Keratinocyte (primary cell): ENCODE data around the gene RGL4. TPM values are rescaled to one million over a fixed set of nuclear protein-coding genes. Genes with fewer than 3 reads are reported as not detected.

Source experiments
- DNase-seq: peaks from one replicate; pipeline ENCODE4 v3.0.0-alpha.2; 2011; ENCODE audit warnings: low read depth, missing footprints, low spot score
- FAIRE-seq: peaks from 2 replicates; lab custom pipeline; 2011; peaks lifted over from hg19 to GRCh38; lab: Jason Lieb, UNC
- H2AFZ ChIP-seq: 2 replicates; pipeline ENCODE4 v1.6.0; 2012; ENCODE audit warnings: low read length, control low read depth, inconsistent platforms; ENCODE audit not compliant: control insufficient read depth
- H3K27ac ChIP-seq: 2 replicates; pipeline ENCODE4 v1.5.1; 2011; ENCODE audit warnings: low read length; ENCODE audit not compliant: control insufficient read depth, insufficient read depth
- H3K27me3 ChIP-seq: 3 replicates; pipeline ENCODE4 v1.6.0; 2011; ENCODE audit warnings: low read length; ENCODE audit not compliant: control insufficient read depth, insufficient read depth; ENCODE audit errors: extremely low read depth
- H3K36me3 ChIP-seq, 2 experiments: 2 replicates in 1 of 2; 3 replicates in 1 of 2; pipeline ENCODE4 v1.5.1; 2011; ENCODE audit warnings: low read length in 2 of 2, mild to moderate bottlenecking in 1 of 2; ENCODE audit not compliant: control insufficient read depth in 2 of 2, insufficient read depth in 2 of 2; ENCODE audit errors: extremely low read depth in 1 of 2
- H3K4me1 ChIP-seq: 3 replicates; pipeline ENCODE4 v1.5.1; 2011; ENCODE audit warnings: low read length; ENCODE audit not compliant: control insufficient read depth, insufficient read depth; ENCODE audit errors: extremely low read depth
- H3K4me2 ChIP-seq: 3 replicates; pipeline ENCODE4 v1.6.0; 2011; ENCODE audit warnings: low read depth, low read length; ENCODE audit not compliant: control insufficient read depth, insufficient read depth; ENCODE audit errors: extremely low read depth
- H3K4me3 ChIP-seq, 3 experiments: fragments of 200-600 bp in 1 of 3; sonication (generic) in 1 of 3; 2 replicates in 2 of 3; 3 replicates in 1 of 3; pipeline ENCODE4 v1.5.1; 2011 to 2016; ENCODE audit warnings: low read length in 3 of 3, mild to moderate bottlenecking in 3 of 3, control low read depth in 2 of 3, inconsistent platforms in 1 of 3, low read depth in 1 of 3, mixed read lengths in 1 of 3, mixed run types in 1 of 3, moderate library complexity in 1 of 3; ENCODE audit not compliant: control insufficient read depth in 2 of 3, insufficient read depth in 2 of 3; ENCODE audit errors: extremely low read depth in 1 of 3
- H3K79me2 ChIP-seq: 2 replicates; pipeline ENCODE4 v1.6.0; 2012; ENCODE audit warnings: low read length; ENCODE audit not compliant: control insufficient read depth, insufficient read depth
- H3K9ac ChIP-seq: 3 replicates; pipeline ENCODE4 v1.6.0; 2011; ENCODE audit warnings: low read length; ENCODE audit not compliant: control insufficient read depth, insufficient read depth; ENCODE audit errors: extremely low read depth
- H3K9me1 ChIP-seq: 3 replicates; pipeline ENCODE4 v1.6.0; 2011; ENCODE audit warnings: low read length; ENCODE audit not compliant: control insufficient read depth, insufficient read depth; ENCODE audit errors: extremely low read depth
- H3K9me3 ChIP-seq: 2 replicates; pipeline ENCODE4 v1.5.1; 2012; ENCODE audit warnings: low read depth, low read length; ENCODE audit not compliant: control insufficient read depth
- H4K20me1 ChIP-seq: 3 replicates; pipeline ENCODE4 v1.6.0; 2011; ENCODE audit warnings: low read length; ENCODE audit not compliant: control insufficient read depth, insufficient read depth; ENCODE audit errors: extremely low read depth
- EZH2 ChIP-seq: IDR thresholded peaks from one replicate; pipeline ENCODE4 v1.6.1; 2012; ENCODE audit warnings: inconsistent platforms, mild to moderate bottlenecking, low read length, moderate library complexity
- dilution Hi-C: fragments of 300-500 bp; cut with MboI; formaldehyde crosslinking; loops from one replicate; pipeline ENCODE4 v1.7.0; 2020; ENCODE audit warnings: low sequenced_read_pairs; ENCODE audit not compliant: extremely low pct_ligation_motif_present
- polyA plus RNA-seq, 5 experiments: library from polyadenylated mRNA; depleted of rRNA in 3 of 5; stranded (reverse) in 3 of 5; stranded (forward) in 1 of 5; unstranded in 1 of 5; fragments of >200 nt; gene quantifications; 1 replicate in 1 of 5; 2 replicates in 3 of 5; 3 replicates in 1 of 5; pipeline versions ENCODE4 v1.2.1 to v1.2.3, GENCODE V29; 2011 to 2012; ENCODE audit warnings: missing spikeins in 2 of 5, low read depth in 1 of 5, low replicate concordance in 1 of 5
- TF ChIP-seq, protein P1 (sequence below), 3 experiments: IDR thresholded peaks in 1 of 3; conservative IDR thresholded peaks in 1 of 3; optimal IDR thresholded peaks in 1 of 3; 2 replicates in 2 of 3; 3 replicates in 1 of 3; pipeline versions ENCODE3 to v1.5.1; 2011; ENCODE audit warnings: low read length in 3 of 3, mild to moderate bottlenecking in 3 of 3, moderate library complexity in 2 of 3, control low read depth in 1 of 3, inconsistent platforms in 1 of 3; ENCODE audit not compliant: insufficient read depth in 2 of 3; ENCODE audit errors: extremely low read depth in 1 of 3

The RGL4 gene
- polyA plus RNA-seq, 1 donor (not counting 4 experiments of a cell fraction or from before 2014, with no cell fraction given): not detected

- TF ChIP-seq, protein P1, sequence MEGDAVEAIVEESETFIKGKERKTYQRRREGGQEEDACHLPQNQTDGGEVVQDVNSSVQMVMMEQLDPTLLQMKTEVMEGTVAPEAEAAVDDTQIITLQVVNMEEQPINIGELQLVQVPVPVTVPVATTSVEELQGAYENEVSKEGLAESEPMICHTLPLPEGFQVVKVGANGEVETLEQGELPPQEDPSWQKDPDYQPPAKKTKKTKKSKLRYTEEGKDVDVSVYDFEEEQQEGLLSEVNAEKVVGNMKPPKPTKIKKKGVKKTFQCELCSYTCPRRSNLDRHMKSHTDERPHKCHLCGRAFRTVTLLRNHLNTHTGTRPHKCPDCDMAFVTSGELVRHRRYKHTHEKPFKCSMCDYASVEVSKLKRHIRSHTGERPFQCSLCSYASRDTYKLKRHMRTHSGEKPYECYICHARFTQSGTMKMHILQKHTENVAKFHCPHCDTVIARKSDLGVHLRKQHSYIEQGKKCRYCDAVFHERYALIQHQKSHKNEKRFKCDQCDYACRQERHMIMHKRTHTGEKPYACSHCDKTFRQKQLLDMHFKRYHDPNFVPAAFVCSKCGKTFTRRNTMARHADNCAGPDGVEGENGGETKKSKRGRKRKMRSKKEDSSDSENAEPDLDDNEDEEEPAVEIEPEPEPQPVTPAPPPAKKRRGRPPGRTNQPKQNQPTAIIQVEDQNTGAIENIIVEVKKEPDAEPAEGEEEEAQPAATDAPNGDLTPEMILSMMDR (optimal IDR thresholded peaks at IDR 0.05 in 1 of 3, IDR thresholded peaks at IDR 0.05 in 1 of 3, conservative IDR thresholded peaks at IDR 0.05 in 1 of 3; ENCODE audit: extremely low read depth in 1 of 3, insufficient read depth in 2 of 3, low read length in 3 of 3): no peak
- TF ChIP-seq EZH2: no peak
- no peaks in the 10 kb centered on the region for H3K27me3 ChIP-seq
- H3K9ac ChIP-seq: no peak overlapping the region
- peaks cover 0 to 7% of the 10 kb centered on the region in 2 experiments for H3K36me3 ChIP-seq
- H3K9me1 ChIP-seq: no peaks in the 10 kb centered on the region
- DNase-seq (no peak), FAIRE-seq (no peak)
- no peak overlapping the region for H3K4me2 ChIP-seq
- H4K20me1 ChIP-seq: no peaks in the 10 kb centered on the region
- H2AFZ ChIP-seq: no peak overlapping the region
- no peaks in the 10 kb centered on the region for H3K79me2 ChIP-seq
- no peak overlapping the region for H3K27ac ChIP-seq
- H3K4me1 ChIP-seq: no peaks in the 10 kb centered on the region
- no peak overlapping the region for H3K4me3 ChIP-seq
- H3K9me3 ChIP-seq: no peaks in the 10 kb centered on the region
- dilution Hi-C loops: no loop called here
Observed at GRCh38 chr22:23688121-23688520, 2.7 kb upstream of the RGL4 start.

DNA sequence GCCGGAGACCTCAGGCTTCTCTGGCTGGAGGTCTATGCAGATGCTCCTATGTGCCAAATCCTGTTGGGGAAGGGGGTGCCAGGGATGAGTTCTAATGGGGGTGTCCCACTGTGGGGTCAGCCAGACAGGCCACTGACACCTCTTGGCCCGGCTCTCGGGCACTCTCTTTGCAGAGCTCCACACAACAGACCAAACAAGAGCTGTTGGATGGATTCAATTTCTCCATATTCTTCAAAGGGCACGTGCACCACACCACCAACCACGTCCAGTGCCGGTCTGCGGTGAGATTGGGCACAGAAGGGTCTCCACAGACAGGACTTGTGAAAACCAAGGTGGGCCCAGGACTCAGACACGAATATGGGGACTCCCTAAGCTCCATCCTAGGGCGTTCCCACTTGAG lies 2.2 kb upstream of the RGL4 start:
- TF ChIP-seq, protein P1 (optimal IDR thresholded peaks at IDR 0.05 in 1 of 3, IDR thresholded peaks at IDR 0.05 in 1 of 3, conservative IDR thresholded peaks at IDR 0.05 in 1 of 3; ENCODE audit: extremely low read depth in 1 of 3, insufficient read depth in 2 of 3, low read length in 3 of 3): no peak
- TF ChIP-seq EZH2: no peak
- Histone ChIP-seq H3K9me1 (no peaks in the 10 kb centered on the region), H3K27ac (no peak overlapping the region), H3K9me3 (no peaks in the 10 kb centered on the region), H2AFZ (no peak overlapping the region), H3K4me1 (no peaks in the 10 kb centered on the region), H3K9ac (no peak overlapping the region), H3K79me2 (no peaks in the 10 kb centered on the region), H4K20me1 (no peaks in the 10 kb centered on the region), H3K27me3 (no peaks in the 10 kb centered on the region), H3K4me3 (no peak overlapping the region), H3K4me2 (no peak overlapping the region), H3K36me3 (peaks cover 0 to 6% of the 10 kb centered on the region in 2 experiments)
- no peak for DNase-seq
- dilution Hi-C loops: no loop called here
- no peak for FAIRE-seq
